Embryonic facial prominence (tissue), 1 donor: ENCODE measurements around the gene BARX1.
"Not testable (repeated sequence)": the region's sequence is repeated elsewhere in the genome, so short reads cannot be mapped to it uniquely, and the experiment has no call there.

ENCODE experiments used
- DNase-seq: peaks from one replicate; pipeline ENCODE4 v3.0.0-alpha.2; 2016; ENCODE audit errors: extremely low spot score

Gene BARX1

DNA sequence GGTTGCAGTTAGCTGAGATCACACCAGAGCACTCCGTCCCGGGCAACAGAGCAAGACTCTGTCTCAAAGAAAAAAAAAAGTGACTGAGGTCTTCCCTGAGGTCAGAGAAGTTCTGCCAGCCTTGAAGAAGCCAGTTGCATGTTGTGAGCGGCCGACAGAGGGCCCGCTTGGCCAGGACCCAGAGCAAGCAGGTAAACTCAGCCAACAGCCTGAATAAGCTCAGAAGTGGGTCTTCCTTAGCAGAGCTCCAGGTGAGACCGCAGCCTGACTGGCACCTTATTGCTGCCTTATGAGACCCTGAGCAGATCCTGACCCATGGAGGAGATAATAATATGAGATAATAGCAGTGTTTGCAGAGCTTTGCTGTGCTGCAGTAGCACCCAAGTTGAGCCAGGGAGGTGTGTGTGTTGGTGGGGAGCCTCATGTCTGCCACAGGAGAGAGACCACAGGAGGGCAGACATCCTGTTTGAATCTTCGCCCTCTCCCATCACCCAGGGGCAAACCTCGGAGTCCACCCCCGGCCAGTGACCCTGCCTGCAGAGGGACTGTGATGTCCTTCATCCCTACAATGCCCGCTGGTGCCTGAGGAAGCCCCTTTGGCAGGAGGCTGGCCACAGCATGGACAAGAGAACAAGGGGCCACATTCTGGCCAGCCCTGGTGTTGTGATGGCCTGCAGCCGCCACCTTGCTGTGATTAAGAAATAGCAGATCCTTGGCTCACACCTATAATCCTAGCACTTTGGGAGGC lies 10.8 kb upstream of the BARX1 start:
- no peak for DNase-seq

DNA sequence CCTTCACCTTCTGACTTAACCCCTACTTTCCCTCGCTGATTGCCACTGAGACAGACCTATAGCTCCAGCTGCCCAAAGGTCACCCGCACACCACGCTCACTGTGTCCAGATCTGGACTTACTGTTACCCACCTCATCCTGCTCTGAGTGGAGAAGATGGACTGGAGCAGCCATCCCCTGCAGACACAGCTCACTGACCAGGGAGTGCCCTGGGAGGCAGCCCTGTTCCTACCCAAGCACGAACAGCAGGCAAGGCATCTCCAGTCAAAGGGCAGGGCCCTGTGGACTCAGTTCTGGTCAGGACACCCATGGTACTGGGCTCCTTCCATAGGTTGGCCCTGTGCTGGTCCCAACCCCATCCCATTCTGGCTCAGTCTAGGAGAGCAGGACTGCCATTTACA lies 9.5 kb upstream of the BARX1 start:
- no peak for DNase-seq

DNA sequence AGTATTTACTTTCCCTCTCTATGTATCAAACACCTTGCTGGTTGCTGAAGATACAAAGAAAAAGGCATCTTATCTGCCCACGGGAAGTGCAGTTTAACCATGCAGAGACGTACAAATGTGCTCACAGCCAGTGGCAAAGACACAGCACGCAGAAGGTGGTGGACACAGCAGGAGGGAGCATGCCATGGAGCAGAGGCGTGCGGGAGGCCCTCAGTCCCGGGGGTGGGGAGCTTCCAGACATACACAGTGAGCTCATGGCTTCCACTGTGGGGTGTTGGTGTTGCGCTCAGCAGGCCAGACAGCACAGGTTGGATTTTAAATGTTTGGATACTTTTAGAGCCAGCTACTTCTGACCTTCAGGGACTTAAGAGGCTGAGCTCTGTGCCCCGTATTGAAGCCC lies 8.8 kb upstream of the BARX1 start:
- no peak for DNase-seq

DNA sequence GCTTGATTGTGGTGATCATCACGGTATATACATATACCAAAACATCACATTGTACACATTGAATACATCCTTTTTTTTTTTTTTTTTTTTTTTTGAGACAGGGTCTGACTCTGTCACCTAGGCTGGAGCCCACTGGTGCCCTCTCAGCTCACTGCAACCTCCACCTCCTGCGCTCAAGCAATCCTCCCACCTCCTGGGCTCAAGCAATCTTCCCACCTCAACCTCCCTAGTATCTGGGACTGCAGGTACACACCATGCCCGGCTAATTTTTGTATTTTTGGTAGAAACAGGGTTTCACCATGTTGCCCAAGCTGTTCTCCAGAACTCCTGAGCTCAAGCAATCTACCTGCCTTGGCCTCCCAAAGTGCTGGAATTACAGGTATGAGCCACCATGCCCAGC lies 8.3 kb upstream of the BARX1 start:
- not testable (repeated sequence) for DNase-seq

DNA sequence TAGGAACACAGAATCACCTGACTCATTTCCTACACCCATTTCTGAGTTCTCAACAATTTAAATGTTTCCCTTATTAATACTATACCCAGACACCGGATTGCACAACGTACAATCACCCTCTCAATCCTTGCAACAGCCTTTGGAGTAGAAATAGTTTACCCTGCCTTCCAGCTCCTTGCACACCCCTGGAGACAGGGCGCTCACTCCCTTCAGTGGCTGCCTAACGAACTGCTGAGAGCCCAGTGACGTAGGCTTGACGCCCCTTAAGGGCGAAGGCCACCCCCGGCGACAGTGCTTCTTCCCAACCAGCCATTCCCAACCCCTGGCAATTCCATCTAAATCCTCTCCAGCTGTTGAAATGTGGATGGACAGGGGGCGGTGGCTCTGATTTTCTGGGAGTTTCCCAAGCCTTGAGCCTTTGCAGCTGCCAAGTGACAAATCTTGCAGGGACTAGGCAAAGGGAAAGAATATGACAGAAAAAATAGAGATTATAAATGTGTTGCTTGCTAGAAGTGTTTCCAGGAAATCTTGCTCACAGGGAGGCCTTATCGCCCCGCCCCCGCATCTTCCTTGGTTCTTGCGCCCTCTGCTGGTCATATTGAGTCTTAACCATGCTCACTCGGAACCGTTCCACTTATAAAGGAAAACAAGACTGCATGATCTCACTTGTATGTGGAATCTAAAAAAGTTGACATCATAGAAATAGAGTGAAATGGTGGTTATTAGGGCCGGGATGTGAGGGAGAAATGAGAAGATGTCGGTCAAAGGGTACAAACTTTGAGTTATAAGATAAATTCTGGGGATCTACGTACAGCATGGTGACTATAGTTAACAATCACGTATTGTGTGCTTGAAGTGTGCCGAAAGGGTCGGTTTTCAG lies 7.6 kb upstream of the BARX1 start:
- DNase-seq = peak; percentile 86

DNA sequence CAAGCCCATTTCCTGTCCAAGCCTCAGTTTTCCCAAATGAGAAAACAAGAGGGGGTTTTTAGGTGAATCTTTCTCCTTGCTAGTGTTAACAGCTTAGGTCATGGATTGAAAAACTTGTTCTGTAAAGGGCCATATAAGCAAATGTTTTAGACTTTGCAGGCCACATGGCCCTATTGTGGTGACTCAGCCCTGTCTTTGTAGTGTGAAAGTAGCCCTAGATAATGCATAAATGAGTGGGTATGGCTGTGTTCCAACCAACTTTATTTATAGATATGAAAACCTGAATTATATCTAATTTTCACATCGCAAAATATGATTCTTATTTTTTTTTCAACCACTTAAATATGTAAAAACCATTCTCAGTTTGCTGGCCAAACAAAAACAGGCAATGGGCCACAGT lies 6.9 kb upstream of the BARX1 start:
- no peak for DNase-seq

DNA sequence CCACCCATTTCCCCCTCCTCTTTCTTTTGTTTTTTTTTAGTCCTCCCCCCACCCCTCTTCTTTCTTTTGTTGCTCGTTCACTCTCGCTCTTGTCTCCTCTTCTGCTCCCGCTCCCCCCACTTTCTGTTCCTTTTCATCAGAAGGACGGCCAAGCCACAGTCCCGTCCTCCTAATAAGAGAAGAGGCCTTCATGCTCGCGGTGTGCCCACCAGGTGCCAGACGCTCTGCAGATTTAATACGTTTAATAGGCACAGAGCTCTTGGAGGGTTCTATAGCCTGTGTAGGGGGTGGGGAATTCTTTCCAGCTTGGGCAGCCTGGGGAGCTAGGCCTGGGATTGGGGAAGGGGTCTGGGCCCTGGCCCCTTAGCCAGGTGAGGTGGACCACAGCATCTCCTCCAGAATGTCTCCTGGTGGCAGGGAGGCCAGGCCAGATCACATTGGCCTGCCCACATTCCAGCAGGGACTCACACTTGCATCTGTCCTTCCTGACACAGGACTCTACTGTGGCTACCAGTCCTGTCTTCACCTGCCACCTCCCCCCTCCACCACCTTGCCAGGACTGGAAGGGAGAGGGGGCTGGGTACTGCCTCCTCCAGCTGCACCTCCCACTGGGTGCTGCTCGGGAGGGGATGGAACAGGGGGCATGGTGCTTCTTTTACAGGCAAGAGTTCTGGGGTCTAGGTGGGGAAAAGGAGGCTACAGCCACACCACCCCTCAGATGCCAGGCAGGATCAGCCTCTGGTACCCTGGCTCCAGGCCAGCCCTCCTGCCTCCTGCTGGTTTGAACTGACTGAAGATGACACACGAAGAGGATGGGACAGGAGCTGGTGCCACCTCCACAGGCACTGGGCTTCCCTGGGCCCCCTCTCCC lies 6.1 kb upstream of the BARX1 start:
- no peak for DNase-seq

DNA sequence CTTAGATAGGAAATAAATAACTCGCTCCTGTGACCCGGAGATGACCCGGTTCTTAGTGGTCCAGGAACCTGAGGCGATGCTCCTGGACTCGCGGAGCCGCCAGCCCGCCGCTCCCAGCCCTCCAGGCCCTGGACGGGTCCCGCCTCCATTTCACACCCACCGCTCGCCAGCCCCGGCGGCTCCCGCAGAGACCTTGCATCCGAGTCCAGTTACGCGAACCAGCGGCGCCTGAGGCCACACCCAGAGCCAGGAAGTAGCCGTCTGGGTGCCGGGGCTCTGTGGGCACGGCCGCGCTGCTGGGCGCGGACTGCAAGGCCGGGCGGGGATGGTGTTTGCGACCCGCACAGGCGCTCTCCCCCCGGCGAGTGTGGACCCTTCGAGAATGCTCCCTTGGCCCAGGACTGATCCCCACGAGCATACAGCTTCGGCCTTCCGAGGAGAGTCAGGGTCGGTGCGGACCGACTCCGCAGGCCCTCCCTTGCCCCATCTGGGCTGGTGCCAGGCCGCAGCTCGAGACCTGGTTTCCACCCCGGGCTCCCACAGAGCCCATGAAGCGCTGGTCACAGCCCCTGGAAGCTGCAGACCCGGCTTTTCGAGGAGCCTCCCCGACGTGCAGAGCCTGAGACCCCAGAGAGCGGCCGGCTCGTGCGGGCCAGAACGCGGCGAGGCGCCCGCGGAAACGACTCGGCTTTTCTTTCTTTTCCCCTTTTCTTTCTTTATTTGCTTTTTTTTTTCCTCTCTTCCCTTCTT lies 5.2 kb upstream of the BARX1 start:
- no peak for DNase-seq

DNA sequence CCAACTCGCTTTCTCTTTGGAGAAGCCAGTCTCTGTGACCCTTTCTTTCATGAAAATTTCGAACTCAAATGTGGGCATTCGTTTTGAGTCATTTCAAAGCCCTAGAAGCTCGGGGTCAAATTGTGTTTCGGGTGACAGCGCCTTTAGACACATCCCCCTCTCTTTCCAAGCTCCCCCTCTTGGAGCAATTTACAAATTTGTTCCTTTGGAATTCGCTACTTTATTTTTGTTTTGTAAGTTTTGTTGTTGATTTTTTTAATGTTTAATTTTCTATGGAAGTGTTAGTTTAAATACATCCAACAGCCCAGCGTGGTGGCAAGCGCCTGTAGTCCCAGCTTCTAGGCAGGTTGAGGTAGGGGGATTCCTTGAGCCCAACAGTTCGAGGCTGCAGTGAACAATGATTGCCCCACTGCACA lies 4.6 kb upstream of the BARX1 start:
- DNase-seq = no peak

DNA sequence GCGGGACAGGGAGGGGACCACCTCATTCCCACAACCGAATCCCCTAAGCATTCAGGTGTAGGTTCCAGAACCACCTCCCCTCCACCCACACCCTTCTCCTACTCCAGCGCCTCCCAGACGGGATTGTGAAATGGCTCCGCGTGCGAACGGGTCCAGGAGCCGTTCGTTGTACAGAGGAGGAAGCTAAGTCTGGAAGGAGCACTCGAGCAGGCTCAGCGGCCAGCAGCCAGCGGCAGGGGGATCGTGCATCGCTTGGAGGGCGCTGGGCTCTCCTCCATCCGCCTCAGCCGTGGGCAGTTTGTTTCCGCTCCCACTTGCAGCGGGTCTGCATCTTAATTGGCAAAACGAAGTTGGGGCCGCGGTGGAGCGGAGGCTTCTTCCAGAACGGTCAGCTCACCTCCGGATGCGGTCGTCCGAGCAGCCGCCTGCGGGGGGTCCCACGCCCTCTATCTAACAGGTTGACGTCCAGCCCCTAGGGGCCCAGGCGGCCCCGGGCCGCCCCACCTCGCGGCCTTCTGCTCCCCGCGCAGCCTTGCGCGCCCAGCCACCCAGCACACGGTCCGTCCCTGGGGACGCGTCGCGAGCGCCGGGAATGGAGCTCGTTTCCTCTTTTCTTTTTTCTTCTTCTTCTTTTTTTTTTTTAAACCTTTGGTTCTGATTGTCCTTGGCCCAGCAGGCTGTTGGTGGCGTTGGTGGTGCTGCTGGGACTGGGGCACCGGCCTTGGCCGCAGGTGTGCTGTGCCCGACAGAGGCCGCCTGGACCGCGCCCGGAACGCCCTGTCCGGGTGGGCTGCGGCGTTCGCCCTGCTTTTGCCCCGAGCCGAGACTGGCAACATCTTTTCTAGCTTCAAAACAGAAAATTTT lies 3.9 kb upstream of the BARX1 start:
- no peak for DNase-seq

DNA sequence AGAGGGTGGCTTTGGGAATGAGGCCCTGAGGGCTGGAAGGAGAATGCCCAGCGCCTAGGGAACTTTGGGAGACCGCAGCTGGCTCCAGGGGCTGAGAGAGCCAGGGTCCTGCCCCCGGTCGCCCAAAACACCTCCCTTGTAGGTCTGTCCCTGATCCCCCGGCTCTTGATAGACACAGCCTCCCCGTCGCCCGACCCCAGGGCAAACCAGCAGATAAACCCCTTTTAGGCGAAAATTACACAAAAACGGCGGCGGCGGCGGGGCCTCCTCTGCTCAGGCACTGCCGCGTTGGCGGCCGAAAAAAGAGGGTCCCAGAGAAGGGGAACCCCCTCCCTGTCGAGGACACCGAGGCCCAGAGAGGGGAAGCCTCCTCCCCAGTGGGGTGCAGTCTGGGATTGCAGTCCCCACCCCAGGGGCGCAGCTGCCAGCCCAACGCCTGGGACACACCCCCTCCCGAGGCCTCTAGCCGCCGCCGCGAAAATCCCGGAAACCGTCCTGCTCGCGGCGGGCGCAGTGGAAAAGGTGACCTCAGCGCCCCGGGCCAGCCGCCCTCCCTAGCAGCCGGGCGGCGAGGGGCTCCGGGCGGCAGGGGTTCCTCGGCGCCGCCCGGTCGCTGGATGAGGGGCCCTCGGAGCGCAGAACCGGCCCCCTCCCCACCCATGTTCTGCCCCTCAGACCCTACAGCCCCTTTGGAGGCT lies 3.1 kb upstream of the BARX1 start:
- DNase-seq = no peak

DNA sequence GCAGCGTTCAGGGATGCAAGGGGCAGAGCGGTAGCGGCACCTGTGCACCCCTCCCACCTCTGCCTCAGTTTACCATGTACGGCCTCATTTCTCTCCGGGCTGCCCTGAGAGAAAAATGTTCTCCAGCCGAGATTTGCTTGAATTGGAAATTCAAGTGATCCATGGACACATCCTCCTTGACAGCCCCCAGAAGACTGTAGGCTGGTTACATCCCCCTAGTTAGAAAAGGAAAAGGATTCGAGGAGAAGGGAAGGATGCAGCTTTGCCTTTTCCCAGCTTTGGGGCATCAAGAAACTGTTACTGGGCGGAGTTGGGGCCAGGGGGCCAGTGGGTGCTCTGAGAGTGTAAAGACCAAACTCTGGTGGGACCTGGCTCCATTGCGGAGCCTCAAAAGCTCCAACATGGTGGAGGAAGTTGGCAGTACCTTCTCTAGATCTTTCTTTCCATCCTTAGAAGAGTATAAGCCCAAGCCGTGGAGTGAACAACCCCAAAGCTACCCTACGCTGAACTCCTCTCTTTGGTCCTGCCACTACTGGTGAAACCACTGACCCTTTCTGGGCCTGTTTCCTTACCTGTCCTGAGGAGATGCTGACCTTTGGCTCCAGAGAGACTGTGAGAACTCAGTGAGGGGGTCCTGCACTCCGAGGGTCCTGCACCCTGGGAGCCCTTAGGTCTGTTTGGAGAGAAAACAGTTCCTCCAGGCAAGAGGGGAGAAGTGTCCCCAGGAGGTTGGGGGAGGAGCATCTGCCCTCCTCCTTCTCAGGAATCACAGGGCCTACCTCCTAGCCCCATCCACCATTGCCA lies 1.0 kb upstream of the BARX1 start:
- DNase-seq = no peak

DNA sequence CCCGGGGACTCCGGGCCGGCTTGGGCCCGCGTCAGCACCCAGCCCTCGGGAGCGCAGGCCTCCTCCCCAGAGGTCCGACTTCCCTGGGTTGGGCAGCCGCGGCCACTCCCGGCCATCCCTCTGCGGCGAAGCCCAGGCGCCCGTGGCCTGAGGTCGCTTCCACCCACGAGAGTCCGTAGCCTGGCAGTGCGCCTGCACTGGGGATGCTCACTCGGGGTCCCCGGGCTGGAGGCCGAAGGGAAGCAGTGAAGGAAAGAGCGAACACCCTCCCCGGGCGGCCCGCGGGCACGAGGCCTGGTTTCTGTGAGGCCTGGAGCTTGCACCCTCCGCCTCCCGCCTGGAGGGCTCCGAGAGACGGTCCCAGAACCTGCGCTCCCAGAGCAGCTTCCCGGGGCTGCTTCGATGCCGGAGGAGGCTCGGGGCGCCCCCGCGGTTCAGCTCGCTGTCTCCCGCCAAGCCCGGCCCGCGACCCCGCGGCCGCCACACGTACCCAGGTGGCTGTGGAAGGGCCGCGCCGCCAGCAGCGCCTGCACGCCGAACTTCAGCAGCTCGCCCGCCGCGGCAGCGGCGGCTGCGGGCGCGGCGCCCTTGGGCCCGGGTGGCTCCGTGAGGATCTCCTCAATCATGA lies 607 bp downstream of the BARX1 start:
- no peak for DNase-seq

DNA sequence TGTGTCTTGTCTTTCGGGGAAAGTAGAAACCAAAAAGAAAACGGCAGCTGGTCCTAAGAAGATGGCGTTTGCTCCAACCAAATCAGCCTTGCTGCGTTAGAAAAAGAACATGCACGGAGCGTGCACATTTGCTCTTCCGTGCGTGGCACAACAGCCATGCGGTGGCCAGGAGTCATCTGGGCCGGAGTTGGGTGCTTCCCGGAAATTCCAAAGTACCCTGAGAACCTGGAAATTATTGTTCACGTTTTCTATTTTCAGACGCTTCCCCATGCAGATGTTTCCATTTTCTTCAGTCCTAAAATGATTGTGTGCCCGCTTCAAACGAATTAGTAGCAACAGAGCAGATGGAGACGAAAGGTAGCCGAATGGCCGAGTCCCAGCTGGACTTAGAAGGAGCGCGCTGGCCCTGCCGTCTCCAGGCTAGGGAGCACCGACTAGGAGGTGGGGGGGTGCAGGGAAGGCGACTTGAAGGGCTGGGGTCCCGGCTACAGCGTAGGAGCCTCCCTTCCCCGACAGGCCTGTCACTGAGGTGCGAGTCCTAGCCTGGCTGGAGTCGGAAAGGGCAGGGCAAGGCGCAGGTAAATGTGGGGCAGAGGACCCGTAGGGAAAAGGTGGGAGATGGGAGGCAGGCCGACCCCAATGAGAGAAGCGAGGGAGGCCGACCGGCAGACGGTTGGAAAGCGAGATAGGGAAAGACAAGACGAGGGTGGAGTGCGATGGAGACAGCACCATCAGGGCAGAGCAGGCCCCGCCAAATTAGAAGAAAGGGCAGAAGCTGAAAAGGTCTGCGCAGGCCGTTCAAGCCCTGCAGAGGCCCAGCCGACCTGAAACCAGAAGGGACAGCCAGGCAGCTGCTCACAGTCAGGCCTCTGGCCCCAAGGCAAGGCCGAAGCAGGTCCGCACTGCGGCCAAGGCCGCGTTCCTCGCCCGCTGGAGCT lies 1.4 kb downstream of the BARX1 start:
- DNase-seq = no peak

DNA sequence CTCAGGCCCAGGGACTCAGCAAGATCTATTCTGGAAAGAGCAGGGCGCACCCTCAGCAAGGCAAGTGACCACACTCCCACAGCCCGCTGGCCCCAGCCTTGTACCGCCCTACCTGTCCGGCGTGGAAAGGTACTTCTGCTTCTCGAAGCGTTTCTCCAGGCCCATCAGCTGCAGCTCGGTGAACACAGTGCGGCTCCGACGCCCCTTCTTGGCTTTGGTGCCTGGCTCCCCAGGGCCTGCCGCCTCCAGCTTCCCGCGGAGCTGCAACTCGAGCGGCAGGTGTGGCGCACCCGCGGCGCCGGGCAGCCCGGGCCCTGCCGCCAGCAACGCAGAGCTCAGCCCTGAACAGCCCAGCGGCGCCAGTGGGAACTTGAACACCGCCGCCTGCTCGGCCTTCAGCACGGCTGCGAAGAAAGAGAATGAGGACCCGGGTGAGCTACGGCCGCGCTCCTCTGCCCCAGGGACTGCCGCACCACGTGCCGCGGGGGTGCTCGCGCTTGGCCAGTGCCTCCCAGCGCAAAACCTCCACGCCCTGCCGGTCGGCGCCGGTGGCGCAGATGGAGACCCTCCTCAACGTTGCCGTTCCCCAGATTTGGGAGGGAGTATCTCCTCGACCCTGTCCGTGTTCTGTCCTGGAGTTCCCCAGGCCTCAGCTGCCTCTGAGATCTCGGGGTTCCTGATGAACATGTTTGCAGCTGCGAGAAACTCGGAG lies 2.2 kb downstream of the BARX1 start:
- no peak for DNase-seq

DNA sequence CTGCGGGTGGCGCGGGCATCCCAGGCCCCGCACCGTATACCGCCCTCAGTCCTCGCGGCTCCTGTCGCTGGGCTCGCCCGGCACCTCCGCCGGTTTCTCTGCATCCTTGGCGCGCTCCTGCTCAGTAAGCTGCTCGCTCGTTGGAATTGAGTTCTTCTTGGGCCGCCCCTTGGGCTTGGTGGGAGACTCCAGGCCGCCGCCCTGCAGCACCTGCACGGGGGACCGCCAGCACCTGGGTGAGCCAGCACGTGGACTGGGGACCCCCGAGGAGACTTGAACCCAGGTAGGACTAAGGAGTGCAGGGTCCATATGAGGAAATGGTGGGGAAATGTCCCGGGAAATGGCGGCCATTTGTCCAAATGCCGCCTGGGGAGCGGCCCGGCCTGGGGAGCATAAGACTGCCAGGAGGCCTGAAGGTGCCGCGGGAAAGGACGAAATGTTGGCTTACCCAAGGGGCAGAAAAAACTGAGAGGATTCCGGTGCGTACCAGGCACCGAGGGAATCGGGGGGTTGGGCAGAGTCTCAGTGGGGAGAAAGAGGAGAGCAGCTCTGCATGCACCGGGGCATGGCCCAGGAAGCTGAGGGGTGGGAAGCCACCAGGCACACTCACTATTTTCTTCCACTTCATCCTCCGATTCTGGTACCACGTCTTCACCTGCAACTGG lies 2.9 kb downstream of the BARX1 start:
- DNase-seq = no peak
